HuH-7 (cell line): ENCODE data around the gene SIRT6.
"Not testable (repeated sequence)": the region's sequence is repeated elsewhere in the genome, so short reads cannot be mapped to it uniquely, and the experiment has no call there.

Experiments
- DNase-seq: peaks from one replicate; pipeline ENCODE4 v3.0.0; 2011; ENCODE audit warnings: low spot score

SIRT6 gene

GRCh38 chr19:4174213-4174894 is 8.0 kb downstream of the SIRT6 start:
- no peak for DNase-seq

DNA sequence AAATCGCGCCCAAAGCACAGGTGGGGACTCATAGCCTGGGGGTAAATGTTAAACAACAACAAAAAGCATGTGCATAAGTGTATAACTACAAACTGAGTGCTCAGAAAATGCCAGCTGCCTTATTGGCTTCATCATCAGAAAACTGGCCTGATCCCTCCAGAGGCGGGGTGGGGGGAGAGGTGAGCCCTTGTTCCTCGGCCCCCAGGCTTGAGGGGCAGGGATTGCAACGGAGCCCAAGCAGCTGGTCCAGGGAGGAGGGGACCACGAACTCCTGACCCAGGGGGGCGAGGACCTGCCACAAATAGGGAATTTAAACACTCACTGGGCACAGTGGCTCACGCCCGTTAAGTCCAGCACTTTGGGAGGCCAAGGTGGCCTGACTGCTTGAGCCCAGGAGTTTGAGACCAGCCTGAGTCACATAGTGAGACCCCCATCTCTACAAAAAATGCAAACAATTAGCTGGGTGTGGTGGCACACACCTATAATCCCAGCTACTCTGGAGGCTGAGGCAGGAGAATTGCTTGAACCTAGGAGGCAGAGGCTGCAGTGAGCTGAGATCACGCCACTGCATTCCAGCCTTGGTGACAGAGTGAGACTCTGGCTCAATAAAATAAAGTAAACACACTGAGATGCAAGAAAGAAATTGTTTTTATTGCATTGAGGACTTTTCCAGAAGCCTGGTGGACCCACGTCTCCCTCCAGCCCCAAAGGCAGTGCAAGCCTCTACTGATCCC is 8.7 kb downstream of the SIRT6 start:
- DNase-seq, result no peak

GRCh38 chr19:4172861-4173473 is 9.4 kb downstream of the SIRT6 start:
- DNase-seq, result no peak

DNA sequence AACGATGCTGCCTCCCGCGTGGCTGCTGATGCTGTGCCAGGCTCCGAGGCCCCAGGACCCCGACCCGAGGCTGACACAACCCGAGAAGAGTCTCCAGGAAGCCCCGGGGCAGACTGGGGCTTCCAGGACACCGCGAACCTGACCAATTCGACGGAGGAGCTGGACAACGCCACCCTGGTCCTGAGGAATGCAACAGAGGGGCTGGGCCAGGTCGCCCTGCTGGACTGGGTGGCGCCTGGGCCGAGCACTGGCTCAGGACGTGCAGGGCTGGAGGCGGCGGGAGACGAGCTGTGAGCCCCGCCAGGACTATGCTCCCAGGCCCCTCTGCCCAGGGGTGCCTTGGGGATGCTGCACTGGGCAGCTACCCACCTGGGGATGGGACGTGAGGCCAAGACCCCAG is 10.7 kb downstream of the SIRT6 start:
- no peak for DNase-seq

DNA sequence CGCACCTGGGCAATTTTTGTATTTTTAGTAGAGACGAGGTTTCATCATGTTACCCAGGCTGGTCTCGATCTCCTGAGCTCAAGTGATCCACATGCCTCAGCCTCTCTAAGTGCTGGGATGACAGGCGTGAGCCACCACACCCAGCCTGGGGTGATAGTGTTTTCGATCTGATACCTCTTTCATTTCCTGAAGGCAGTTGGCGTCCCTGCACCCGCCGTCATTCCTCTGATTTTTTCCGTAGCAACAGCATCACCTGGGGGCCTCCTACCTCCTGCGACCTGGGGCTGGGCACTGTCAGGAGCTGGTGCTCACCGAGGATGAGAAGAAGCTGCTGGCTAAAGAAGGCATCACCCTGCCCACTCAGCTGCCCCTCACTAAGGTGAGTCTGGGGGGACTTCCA is 18.1 kb downstream of the SIRT6 start:
- no peak for DNase-seq

DNA sequence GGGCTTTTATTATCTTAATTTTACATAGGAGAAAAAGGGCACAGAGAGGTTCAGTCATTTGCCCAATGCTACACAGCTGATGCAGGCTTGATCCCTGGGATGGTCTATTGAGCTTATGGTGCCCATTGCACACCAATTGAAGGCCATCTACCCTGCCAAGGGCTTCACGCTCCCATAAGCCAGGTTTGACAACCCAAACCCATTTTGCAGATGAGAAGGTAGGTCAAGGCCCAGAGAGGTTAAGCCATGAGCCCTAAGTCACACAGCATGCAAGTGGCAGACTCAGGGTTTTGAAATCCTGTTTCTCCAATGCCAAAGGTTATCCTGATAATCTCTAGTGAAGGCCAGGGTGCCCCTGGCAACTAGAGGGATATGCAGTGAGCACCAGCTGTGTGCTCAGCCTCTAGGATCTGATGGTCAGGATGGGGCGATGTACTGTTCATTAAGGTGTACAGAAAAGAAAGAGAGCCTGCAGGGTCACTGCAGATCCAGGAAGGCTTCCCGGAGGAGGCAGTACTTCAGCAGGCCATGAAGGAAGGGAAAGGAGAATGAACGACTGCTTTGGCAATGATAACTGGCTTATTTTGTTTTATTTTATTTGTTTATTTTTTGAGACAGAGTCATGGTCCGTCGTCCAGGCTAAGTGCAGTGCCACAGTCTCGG is 20.8 kb downstream of the SIRT6 start:
- no peak for DNase-seq

DNA sequence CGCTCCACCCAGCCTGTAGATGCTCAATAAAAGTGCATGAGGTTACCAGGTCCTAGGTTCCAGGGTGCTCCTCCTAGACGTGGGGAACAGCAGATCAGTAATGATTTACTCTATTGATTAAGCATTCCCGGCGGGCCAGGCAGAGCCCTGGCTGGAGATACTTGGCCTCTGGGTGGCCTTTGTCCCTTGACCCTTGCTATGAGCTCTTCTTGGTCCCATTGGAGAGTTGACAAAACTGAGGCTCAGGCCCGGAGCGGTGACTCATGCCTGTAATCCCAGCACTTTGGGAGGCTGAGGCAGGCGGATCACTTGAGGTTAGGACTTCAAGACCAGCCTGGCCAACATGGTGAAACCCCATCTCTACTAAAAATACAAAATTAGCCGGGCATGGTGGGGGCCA is 24.4 kb downstream of the SIRT6 start:
- not testable (repeated sequence) for DNase-seq

DNA sequence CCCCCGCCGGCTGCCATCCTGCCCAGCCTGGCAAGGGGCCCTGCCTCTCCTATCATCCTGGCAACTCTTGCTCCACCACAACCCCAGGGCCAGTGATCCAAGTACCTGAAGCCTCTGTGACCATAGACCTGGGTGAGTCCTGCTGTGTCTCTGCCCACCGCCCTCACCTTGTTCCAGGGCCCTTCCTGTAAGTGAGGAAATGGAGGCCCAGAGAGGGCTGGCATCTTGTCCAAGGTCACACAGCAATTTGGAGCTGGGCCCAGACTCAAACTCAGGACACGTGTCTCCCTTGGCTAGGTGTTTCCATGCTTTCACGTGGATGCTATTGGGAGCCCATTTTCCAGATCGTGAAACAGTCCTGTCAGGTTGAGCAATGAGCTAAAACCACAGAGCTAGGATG is 25.2 kb downstream of the SIRT6 start:
- DNase-seq, result no peak

DNA sequence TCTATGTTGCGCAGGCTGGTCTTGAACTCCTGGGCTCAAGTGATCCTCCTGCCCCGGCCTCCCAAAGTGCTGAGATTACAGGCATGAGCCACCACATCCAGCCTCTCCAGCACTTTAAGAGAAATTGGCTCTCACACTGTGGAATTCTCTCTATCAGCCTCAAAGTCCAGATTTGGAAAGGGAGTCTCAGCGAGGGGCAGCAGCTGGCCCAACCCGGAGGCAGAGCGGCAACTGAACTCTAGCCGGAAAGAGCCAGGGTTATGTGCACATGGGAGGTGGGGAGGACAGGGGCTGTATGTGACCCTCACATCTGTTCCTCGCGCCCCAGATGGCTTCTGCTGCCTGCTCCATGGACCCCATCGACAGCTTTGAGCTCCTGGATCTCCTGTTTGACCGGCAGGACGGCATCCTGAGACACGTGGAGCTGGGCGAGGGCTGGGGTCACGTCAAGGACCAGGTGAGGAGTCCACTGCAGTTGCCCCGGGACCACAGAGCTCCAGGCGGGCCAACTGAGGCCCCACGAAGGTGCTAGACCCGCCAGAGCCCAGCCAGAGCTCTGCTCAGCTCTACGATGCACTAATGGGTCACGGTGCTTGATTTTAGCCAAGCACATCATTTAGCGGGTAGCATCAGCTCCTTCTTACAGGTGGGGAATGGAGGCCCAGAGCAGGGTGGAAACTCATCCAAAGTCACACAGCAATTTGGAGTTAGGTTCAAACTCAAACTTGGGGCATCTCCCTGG is 27.6 kb downstream of the SIRT6 start:
- no peak for DNase-seq

DNA sequence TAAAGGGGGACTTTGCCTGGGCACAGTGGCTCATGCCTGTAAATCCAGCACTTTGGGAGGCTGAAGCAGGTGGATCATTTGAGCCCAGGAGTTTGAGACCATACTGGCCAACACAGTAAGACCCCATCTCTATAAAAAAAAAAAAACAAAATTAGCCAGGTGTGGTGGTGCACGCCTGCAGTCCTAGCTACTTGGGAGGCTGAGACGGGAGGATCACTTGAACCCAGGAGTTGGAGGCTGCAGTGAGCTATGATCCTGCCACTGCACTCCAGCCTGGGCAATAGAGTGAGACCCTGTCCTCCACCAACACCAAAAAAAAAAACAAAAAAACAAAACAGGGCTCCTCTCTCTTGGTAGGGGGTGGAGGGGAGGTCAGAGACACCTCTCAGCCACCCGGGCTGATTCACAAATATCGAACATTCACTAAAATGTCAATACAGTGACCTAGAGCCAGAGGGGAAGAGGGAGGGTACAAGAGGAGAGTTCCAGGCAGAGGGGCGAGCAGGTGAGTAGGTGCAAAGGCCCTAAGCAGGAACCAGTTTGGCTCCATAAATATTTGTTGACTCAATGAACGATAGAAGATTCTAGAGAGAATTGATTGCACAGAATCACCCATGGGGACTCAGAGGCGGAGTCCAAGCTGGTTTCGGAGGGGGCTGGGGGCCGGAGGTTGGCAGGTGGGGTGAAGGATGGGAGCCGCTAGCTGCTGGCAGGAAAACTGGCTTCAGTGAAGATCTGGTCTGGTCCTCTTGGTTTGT is 29.9 kb downstream of the SIRT6 start:
- DNase-seq, result no peak

DNA sequence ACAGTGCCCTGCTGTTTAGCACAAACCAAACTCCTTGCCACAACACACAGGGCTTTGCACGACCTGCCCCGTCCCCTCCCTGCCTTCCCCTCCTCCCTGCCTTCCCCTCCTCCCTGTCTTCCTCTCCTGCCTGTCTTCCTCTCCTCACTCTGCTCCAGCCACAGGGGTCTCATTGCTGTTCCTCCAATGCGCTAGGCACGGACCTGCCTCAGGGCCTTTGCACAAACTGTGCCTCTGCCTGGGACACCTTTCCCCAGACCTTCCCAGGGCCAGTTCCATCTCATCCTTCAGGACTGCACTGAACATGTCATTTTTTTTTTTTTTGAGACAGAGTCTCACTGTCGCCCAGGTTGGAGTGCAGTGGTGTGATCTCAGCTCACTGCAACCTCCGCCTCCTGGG is 30.7 kb downstream of the SIRT6 start:
- no peak for DNase-seq

- no peak for DNase-seq
Observed at GRCh38 chr19:4149518-4150288, 32.7 kb downstream of the SIRT6 start.

DNA sequence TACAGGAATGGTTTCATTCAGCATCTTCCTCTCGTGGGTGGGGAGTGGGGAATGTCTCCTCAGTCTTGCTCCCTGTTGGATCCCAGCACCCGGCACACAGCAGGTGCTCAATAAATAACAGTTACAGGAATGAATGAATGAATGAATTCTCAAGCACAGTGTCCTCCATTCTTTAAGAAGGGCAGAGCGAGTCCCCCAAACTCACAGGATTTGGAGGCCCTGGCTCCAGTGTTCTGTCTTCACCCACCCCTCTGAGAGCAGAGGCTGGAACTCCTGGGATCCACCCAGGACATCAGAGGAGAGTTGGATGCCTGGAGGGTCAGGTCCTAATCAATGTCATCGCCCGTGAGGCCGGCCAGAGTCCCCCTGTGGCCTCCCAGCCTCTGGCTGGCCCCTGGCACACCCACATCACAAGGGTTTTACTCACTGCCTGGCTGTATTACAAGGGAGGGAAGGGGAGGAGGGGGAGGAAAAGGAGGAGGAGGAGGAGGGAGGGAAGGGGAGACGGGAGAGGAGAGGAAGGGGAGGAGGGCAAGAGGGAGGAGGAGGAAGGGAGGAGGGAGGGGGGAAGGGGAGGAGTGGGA is 37.6 kb downstream of the SIRT6 start:
- no peak for DNase-seq

DNA sequence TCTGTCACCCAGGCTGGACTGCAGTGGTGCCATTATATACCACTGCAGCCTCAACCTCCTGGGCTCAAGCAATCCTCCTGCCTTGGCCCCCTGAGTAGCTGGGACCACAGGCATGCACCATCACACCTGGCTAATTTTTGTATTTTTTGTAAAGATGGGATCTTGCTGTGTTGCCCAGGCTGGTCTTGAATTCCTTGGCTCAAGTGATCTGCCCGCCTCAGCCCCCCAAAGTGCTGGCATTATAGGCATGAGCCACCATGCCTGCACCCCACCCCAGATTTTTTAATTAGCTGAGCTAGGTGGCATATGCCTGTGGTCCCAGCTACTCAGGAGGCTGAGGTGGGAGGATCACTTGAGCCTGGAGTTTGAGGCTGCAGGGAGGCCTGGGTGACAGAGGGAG is 39.4 kb downstream of the SIRT6 start:
- not testable (repeated sequence) for DNase-seq

DNA sequence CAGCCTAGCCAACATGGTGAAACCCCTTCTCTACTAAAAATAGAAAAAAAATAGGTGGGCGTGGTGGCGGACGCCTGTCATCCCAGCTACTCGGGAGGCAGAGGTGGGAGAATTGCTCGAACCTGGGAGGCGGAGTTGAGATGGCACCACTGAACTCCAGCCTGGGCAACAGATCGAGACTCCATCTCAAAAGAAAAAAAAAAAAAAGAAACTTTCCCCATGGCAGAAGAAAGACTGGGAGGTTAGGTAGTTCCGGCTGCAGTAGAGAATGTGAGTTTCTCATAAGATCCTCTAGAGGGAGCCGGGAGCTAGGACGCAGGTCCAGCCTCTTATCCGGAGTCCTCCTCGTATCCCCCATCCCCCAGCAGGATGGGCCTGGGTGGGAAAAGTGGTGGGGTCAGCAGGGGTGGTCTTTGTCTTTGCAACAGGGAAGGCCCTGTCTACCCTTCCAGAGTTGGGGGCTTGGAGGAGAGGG is 42.1 kb downstream of the SIRT6 start:
- DNase-seq, result peak; percentile 66

DNA sequence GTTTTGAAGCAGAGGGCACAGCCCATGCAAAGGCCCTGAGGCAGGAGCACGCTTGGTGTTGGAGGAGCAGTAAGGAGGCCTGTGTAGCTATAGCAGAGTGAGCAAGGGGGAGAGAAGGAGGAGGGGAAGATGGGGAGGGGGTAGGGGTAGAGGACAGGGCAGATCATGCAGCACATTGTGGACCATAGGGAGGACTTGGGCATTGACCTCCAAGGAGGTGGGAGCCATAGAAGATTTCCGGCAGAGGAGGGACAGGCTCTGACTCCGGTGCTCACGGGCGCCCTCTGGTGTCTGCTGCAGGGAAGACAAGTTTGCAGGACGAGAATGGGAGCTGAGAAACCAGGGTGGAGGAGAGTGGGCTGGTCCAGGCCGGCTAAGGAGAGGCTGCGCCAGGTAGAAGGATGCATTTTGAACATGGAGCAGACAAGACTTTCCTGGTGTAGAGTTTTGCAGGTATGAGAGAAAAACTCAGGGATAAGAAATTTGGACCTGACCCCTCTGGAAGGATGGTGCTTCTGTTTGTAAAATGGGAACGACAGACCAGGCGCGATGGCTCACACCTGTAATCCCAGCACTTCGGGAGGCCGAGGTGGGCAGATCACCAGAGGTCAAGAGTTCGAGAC is 42.6 kb downstream of the SIRT6 start:
- DNase-seq, result peak; percentile 46

DNA sequence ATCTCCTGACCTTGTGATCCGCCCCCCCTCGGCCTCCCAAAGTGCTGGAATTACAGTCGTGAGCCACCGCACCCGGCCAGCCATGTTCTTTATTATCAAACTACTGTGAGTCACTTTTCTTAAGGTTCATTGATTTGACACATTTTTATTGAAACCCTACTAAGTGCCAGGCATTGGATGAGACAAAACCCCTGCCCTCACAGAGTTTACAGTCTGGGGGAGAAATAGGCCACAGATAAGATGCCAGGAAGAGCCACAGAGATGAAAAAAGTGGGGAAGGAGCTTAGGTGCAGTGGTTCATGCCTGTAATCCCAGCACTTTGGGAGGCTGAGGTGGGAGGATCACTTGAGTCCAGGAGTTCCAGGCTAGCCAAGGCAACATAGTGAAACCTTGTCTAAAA is 43.9 kb downstream of the SIRT6 start:
- DNase-seq, result no peak

- DNase-seq, result no peak
Observed at GRCh38 chr19:4136680-4137088, 45.7 kb downstream of the SIRT6 start.

DNA sequence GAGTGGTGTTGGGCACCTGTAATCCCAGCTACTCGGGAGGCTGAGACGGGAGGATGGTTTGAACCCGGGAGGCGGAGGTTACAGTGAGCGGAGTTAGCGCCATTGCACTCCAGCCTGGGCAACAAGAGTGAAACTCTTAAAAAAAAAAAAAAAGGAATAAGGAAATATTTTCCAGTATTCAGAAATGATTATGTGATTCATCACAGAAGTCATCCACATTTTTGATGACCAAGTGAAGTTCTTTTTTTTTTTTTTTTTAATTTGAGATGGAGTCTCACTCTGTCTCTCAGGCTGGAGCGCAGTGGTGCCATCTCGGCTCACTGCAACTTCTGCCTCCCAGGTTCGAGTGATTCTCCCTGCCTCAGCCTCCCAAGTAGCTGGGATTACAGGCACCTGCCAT is 47.0 kb downstream of the SIRT6 start:
- DNase-seq, result not testable (repeated sequence)

GRCh38 chr19:4134351-4134750 is 48.0 kb downstream of the SIRT6 start:
- DNase-seq, result no peak
